ENCODE measurements around the gene FAM83B. TPM values are rescaled to one million over a fixed set of nuclear protein-coding genes. Genes with fewer than 3 reads are reported as not detected.

FAM83B gene
- total RNA-seq, 1 donor from 2014 or later = not detected

DNA sequence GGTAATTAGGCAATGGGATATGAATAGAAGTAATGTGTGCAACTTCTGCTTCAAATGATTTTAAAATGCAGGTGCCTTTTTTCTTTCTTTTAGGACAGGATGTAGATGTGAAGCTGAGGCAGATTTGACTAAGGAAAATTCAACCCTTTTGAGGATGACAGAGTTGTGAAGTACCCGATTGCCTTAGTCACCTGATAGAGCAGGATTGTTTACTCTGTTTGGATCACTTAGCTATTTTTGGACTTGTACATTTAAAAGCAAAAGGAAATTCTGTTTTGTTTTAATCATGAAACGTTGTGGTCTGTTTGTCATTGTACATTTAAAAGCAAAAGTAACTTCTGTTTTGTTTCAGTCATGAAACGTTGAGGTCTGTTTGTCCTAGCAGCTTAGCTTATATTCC lies 143.4 kb downstream of the FAM83B start:
- TF ChIP-seq, protein P1, sequence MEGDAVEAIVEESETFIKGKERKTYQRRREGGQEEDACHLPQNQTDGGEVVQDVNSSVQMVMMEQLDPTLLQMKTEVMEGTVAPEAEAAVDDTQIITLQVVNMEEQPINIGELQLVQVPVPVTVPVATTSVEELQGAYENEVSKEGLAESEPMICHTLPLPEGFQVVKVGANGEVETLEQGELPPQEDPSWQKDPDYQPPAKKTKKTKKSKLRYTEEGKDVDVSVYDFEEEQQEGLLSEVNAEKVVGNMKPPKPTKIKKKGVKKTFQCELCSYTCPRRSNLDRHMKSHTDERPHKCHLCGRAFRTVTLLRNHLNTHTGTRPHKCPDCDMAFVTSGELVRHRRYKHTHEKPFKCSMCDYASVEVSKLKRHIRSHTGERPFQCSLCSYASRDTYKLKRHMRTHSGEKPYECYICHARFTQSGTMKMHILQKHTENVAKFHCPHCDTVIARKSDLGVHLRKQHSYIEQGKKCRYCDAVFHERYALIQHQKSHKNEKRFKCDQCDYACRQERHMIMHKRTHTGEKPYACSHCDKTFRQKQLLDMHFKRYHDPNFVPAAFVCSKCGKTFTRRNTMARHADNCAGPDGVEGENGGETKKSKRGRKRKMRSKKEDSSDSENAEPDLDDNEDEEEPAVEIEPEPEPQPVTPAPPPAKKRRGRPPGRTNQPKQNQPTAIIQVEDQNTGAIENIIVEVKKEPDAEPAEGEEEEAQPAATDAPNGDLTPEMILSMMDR (conservative IDR thresholded peaks at IDR 0.05) = no peak

More for the DNA sequence above, 143.4 kb downstream of the FAM83B start:
- no peak for DNase-seq (ENCODE audit: low read depth, low spot score)
- Mint-ChIP-seq H3K9me3 (peaks cover 8% of the 10 kb centered on the region), H3K4me1 (no peaks in the 10 kb centered on the region), H3K36me3 (ENCODE audit: low read depth) (no peaks in the 10 kb centered on the region), H3K27me3 (ENCODE audit: low read depth) (no peaks in the 10 kb centered on the region), H3K4me3 (no peak overlapping the region), H3K27ac (ENCODE audit: unreplicated experiment) (no peak overlapping the region)

All from neural crest cell (in vitro differentiated cells).